ENCODE measurements around the gene SLC22A3.

DNA sequence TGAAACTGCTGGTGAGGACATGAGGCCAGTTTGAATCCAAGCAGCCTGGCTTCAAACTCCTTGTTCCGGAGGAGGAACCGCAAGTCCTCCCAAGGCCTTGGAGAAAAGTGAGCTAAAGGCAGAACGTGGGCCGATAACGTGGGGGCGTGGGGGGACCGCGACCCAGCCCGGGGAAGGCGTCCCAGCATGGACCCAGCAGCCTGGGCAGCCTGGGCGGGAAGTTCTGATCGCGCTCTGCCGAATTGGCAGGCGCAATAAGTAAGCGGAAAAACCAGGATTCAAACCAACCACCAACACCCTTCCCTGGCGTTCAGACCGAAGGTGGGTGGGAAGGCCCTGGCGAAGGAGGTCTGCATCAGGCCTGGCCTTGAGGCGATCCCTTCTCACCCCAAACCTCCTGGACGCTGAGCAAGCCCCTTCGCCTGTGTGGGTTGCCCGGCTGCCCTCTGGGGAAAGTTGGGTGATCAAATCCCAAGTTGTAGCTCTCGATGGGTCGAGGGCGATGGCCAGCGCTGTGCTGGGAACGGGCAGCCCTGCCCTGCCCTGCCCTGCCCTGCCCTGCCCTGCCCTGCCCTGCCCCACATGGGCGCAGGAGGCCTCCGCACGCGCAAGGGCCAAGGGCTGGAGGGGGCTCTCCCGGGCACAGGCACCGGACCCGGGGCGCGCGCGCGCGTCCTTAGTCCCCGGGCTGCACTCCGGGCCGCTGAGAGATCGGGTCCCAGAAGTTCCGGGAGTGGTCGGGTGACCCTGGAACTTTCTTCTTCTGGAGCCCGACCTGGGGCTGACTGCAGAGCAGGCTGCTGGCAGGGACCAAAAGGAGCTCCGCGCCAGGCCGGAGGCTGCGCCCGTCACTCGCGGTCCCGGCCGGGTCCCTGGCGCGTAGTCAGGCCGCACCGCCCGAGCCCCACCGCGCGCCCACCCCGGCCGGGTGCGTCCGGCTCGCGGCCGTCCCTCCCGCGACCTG is 637 bp upstream of the SLC22A3 start:
- TF ChIP-seq, protein P1, sequence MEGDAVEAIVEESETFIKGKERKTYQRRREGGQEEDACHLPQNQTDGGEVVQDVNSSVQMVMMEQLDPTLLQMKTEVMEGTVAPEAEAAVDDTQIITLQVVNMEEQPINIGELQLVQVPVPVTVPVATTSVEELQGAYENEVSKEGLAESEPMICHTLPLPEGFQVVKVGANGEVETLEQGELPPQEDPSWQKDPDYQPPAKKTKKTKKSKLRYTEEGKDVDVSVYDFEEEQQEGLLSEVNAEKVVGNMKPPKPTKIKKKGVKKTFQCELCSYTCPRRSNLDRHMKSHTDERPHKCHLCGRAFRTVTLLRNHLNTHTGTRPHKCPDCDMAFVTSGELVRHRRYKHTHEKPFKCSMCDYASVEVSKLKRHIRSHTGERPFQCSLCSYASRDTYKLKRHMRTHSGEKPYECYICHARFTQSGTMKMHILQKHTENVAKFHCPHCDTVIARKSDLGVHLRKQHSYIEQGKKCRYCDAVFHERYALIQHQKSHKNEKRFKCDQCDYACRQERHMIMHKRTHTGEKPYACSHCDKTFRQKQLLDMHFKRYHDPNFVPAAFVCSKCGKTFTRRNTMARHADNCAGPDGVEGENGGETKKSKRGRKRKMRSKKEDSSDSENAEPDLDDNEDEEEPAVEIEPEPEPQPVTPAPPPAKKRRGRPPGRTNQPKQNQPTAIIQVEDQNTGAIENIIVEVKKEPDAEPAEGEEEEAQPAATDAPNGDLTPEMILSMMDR (conservative IDR thresholded peaks at IDR 0.05 in 1 of 2, IDR thresholded peaks at IDR 0.05 in 1 of 2; ENCODE audit: low read depth in 1 of 2, low read length in 2 of 2) = no peak
- no peak for TF ChIP-seq EZH2 (IDR thresholded peaks at IDR 0.05; ENCODE audit: low read length, missing control alignments)

All from fibroblast of lung (primary cell).